Fibroblast of lung (primary cell): Measurements from ENCODE around the gene RCL1. TPM values are rescaled to one million over a fixed set of nuclear protein-coding genes. Genes with fewer than 3 reads are reported as not detected.

Experiments
- DNase-seq, 2 donors: peaks; one replicate each; pipeline versions ENCODE4 v3.0.0 to v3.0.0-alpha.2; 2010; ENCODE audit warnings: low read depth in 2 of 2
- H2AFZ ChIP-seq: 2 replicates; pipeline ENCODE4 v1.5.1; 2012; ENCODE audit warnings: low read length, control low read depth, inconsistent platforms
- H3K27ac ChIP-seq: 2 replicates; pipeline ENCODE4 v1.5.1; 2011; ENCODE audit warnings: low read length, control low read depth; ENCODE audit not compliant: insufficient read depth
- H3K27me3 ChIP-seq: 2 replicates; pipeline ENCODE4 v1.5.1; 2011; ENCODE audit warnings: mild to moderate bottlenecking, low read length; ENCODE audit not compliant: control insufficient read depth, insufficient read depth
- H3K36me3 ChIP-seq: 2 replicates; pipeline ENCODE4 v1.5.1; 2011; ENCODE audit warnings: low read length; ENCODE audit not compliant: control insufficient read depth, insufficient read depth
- H3K4me1 ChIP-seq: 2 replicates; pipeline ENCODE4 v1.5.1; 2011; ENCODE audit warnings: low read length; ENCODE audit not compliant: control insufficient read depth, insufficient read depth; ENCODE audit errors: extremely low read depth
- H3K4me2 ChIP-seq: 2 replicates; pipeline ENCODE4 v1.5.1; 2011; ENCODE audit warnings: low read length, control low read depth; ENCODE audit not compliant: insufficient read depth; ENCODE audit errors: extremely low read depth
- H3K4me3 ChIP-seq, 4 experiments: fragments of 200-600 bp in 1 of 4; sonication (generic) in 1 of 4; replicated peaks in 1 of 4; 2 replicates each; pipeline ENCODE4 v1.5.1; 2011 to 2016; ENCODE audit warnings: low read length in 4 of 4, low read depth in 3 of 4, mild to moderate bottlenecking in 3 of 4, control low read depth in 2 of 4, inconsistent platforms in 1 of 4, mixed read lengths in 1 of 4; ENCODE audit not compliant: insufficient read depth in 1 of 4; ENCODE audit errors: control extremely low read depth in 1 of 4
- H3K79me2 ChIP-seq: 2 replicates; pipeline ENCODE4 v1.5.1; 2012; ENCODE audit warnings: mild to moderate bottlenecking, low read length, inconsistent platforms; ENCODE audit not compliant: control insufficient read depth, insufficient read depth
- H3K9ac ChIP-seq: 2 replicates; pipeline ENCODE4 v1.5.1; 2011; ENCODE audit warnings: mild to moderate bottlenecking, low read length, control low read depth; ENCODE audit not compliant: insufficient read depth
- H3K9me3 ChIP-seq: 2 replicates; pipeline ENCODE4 v1.5.1; 2012; ENCODE audit warnings: low read depth, low read length; ENCODE audit not compliant: control insufficient read depth, insufficient read depth
- H4K20me1 ChIP-seq: 2 replicates; pipeline ENCODE4 v1.5.1; 2011; ENCODE audit warnings: low read length; ENCODE audit not compliant: control insufficient read depth, insufficient read depth; ENCODE audit errors: extremely low read depth
- EZH2 ChIP-seq: IDR thresholded peaks from 2 replicates; pipeline ENCODE4 v1.5.1; 2012; ENCODE audit warnings: low read length, control low read depth, mild to moderate bottlenecking; ENCODE audit errors: missing control alignments
- polyA plus RNA-seq, 2 donors: library from polyadenylated mRNA; depleted of rRNA in 1 of 2; stranded (reverse) in 1 of 2; unstranded in 1 of 2; fragments of >200 nt; gene quantifications; 2 replicates each; pipeline ENCODE4 v1.2.1, GENCODE V29; 2011 to 2012; ENCODE audit warnings: missing spikeins in 1 of 2
- total RNA-seq: library from RNA; depleted of rRNA; stranded (reverse); fragments of >200 nt; gene quantifications from 2 replicates; pipeline ENCODE4 v1.2.1, GENCODE V29; 2014
- TF ChIP-seq, protein P1 (sequence below), 2 donors: IDR thresholded peaks in 1 of 2; conservative IDR thresholded peaks in 1 of 2; 1 replicate in 1 of 2; 2 replicates in 1 of 2; pipeline ENCODE4 v1.5.1; 2011 to 2012; ENCODE audit warnings: low read length in 2 of 2, control low read depth in 1 of 2, inconsistent platforms in 1 of 2, low read depth in 1 of 2, mild to moderate bottlenecking in 1 of 2

The RCL1 gene
- total and polyA plus RNA-seq, 2 donors (not counting 1 experiment from before 2014, with no cell fraction given), result 5.0 to 14.5 TPM

DNA sequence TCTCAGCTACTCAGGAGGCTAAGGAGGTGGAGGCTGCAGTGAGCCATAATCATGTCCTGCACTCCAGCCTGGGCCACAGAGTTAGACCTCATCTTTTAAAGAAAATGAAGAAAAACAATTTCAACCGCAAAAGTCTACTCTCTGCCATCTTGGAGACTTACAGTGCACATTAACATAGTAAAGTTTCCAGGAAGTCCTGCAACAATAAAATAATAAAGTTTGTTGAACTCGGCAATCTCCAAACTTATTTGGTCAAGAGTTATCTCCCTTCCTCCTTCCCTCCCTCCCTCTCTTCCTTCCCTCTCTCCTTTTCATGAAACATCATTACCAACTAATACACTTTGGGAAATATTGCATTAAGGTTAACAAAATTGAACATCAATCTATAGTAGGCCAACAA, 98.2 kb downstream of the RCL1 start:
- Histone ChIP-seq H3K9ac (no peak overlapping the region), H4K20me1 (no peaks in the 10 kb centered on the region), H3K4me2 (no peak overlapping the region)

DNA sequence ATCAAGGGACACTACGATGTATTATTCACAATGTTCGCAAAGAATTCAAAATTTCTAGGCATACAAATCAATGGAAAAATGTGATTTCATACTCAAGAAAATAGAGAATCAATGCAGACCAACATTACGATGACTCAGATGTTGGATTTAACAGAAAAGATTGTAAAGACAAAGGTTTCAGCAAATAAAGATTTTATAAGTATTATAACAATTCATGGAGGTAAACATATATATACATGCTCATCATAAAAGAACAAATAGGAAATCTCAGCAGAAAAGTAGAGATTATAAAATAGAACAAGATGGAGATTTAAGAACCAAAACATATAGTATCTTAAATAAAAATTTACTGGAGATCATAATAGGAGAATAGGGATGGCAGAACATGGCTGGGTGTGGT, 98.9 kb downstream of the RCL1 start:
- TF ChIP-seq EZH2, result no peak
- TF ChIP-seq, protein P1, sequence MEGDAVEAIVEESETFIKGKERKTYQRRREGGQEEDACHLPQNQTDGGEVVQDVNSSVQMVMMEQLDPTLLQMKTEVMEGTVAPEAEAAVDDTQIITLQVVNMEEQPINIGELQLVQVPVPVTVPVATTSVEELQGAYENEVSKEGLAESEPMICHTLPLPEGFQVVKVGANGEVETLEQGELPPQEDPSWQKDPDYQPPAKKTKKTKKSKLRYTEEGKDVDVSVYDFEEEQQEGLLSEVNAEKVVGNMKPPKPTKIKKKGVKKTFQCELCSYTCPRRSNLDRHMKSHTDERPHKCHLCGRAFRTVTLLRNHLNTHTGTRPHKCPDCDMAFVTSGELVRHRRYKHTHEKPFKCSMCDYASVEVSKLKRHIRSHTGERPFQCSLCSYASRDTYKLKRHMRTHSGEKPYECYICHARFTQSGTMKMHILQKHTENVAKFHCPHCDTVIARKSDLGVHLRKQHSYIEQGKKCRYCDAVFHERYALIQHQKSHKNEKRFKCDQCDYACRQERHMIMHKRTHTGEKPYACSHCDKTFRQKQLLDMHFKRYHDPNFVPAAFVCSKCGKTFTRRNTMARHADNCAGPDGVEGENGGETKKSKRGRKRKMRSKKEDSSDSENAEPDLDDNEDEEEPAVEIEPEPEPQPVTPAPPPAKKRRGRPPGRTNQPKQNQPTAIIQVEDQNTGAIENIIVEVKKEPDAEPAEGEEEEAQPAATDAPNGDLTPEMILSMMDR (conservative IDR thresholded peaks at IDR 0.05 in 1 of 2, IDR thresholded peaks at IDR 0.05 in 1 of 2; ENCODE audit: low read depth in 1 of 2, low read length in 2 of 2), result no peak
- Histone ChIP-seq H3K4me2 (no peak overlapping the region), H3K27ac (no peak overlapping the region), H3K36me3 (no peaks in the 10 kb centered on the region), H2AFZ (no peak overlapping the region), H3K9ac (no peak overlapping the region), H3K79me2 (no peaks in the 10 kb centered on the region), H3K9me3 (no peaks in the 10 kb centered on the region), H3K4me3 (no peak overlapping the region), H3K4me1 (no peaks in the 10 kb centered on the region), H4K20me1 (no peaks in the 10 kb centered on the region), H3K27me3 (no peaks in the 10 kb centered on the region)
- DNase-seq, result no peak

More for the DNA sequence above, 98.2 kb downstream of the RCL1 start:
- H3K36me3 ChIP-seq, result no peaks in the 10 kb centered on the region
- no peak overlapping the region for H2AFZ ChIP-seq
- H3K79me2 ChIP-seq, result no peaks in the 10 kb centered on the region
- DNase-seq, result no peak
- H3K9me3 ChIP-seq, result no peaks in the 10 kb centered on the region
- TF ChIP-seq, protein P1 (conservative IDR thresholded peaks at IDR 0.05 in 1 of 2, IDR thresholded peaks at IDR 0.05 in 1 of 2; ENCODE audit: low read depth in 1 of 2, low read length in 2 of 2), result no peak
- TF ChIP-seq EZH2, result no peak
- no peaks in the 10 kb centered on the region for H3K27me3 ChIP-seq
- H3K4me1 ChIP-seq, result no peaks in the 10 kb centered on the region
- H3K4me3 ChIP-seq, result no peak overlapping the region
- no peak overlapping the region for H3K27ac ChIP-seq

DNA sequence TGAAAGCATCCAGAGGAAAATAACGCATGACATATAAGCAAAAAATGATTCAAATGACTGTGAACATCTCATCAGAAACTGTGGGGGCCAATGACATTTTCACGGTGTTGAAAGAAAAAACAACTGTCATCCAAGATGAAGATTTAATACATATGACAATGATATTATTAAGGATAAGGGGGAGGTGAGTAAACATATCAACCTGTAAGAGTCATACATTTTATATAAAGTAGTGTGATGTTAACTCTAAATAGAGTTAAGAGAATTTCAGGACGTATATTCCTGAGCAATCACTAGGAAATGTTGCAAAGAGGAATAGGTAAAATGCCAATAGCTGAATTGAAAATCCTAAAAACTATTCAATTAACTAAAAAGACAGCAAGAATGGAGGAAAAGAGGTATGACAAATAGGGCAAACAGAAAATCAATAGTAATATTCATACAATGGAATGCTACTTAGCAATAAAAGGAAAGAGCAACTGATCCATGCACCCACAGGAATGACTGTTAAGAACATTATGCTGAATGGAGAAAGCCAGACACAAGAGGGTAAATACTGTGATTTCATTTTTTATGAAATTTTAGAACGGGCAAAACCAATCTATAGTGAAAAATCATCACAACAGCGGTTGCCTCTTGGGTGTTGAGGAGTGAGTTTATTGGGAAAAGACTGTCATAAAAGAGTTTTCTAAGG, 99.9 kb downstream of the RCL1 start:
- TF ChIP-seq, protein P1 (conservative IDR thresholded peaks at IDR 0.05 in 1 of 2, IDR thresholded peaks at IDR 0.05 in 1 of 2; ENCODE audit: low read depth in 1 of 2, low read length in 2 of 2), result no peak

More for the DNA sequence above, 99.9 kb downstream of the RCL1 start:
- Histone ChIP-seq H3K9me3 (no peaks in the 10 kb centered on the region), H3K36me3 (no peaks in the 10 kb centered on the region), H3K79me2 (no peaks in the 10 kb centered on the region), H3K4me2 (no peak overlapping the region), H3K27me3 (no peaks in the 10 kb centered on the region), H3K4me1 (no peaks in the 10 kb centered on the region), H3K4me3 (no peak overlapping the region), H3K27ac (no peak overlapping the region), H4K20me1 (no peaks in the 10 kb centered on the region), H2AFZ (no peak overlapping the region), H3K9ac (no peak overlapping the region)
- DNase-seq, result no peak
